Mucosa of rectum (tissue), 2 donors: ENCODE measurements around the gene CNFN.

Experiments
- H3K27ac ChIP-seq, 2 donors: one replicate each; pipeline ENCODE4 v1.7.0; 2013; ENCODE audit warnings: inconsistent platforms in 2 of 2, low read depth in 2 of 2, low read length in 2 of 2
- H3K27me3 ChIP-seq, 2 donors: one replicate each; pipeline ENCODE4 v1.7.0; 2013; ENCODE audit warnings: low read length in 2 of 2; ENCODE audit not compliant: control insufficient read depth in 2 of 2, insufficient read depth in 2 of 2
- H3K36me3 ChIP-seq, 2 donors: one replicate each; pipeline ENCODE4 v1.7.0; 2013; ENCODE audit warnings: low read length in 2 of 2; ENCODE audit not compliant: control insufficient read depth in 2 of 2, insufficient read depth in 2 of 2
- H3K4me1 ChIP-seq, 2 donors: one replicate each; pipeline ENCODE4 v1.7.0; 2013; ENCODE audit warnings: low read length in 2 of 2, mild to moderate bottlenecking in 1 of 2; ENCODE audit not compliant: control insufficient read depth in 2 of 2, insufficient read depth in 2 of 2
- H3K4me3 ChIP-seq, 2 donors: one replicate each; pipeline ENCODE4 v1.7.0; 2013; ENCODE audit warnings: low read length in 2 of 2
- H3K9ac ChIP-seq, 2 donors: one replicate each; pipeline ENCODE4 v1.7.0; 2013; ENCODE audit warnings: low read length in 2 of 2, low read depth in 1 of 2, mild to moderate bottlenecking in 1 of 2
- H3K9me3 ChIP-seq, 2 donors: one replicate each; pipeline ENCODE4 v1.7.0; 2013; ENCODE audit warnings: low read length in 2 of 2; ENCODE audit not compliant: control insufficient read depth in 2 of 2
- donor health status: healthy.
- donor health status: Normal muscosa, but diverticular disease.

The CNFN gene

GRCh38 chr19:42400404-42400803 is 10.3 kb upstream of the CNFN start:
- Histone ChIP-seq H3K4me1 (peaks cover 9 to 14% of the 10 kb centered on the region in 2 donors), H3K9ac (no peak overlapping the region), H3K27ac (no peak overlapping the region)

GRCh38 chr19:42397263-42398166 is 7.4 kb upstream of the CNFN start:
- peak overlapping the region; percentile 67 to 75 for H3K27ac ChIP-seq

More at GRCh38 chr19:42400404-42400803, 10.3 kb upstream of the CNFN start:
- Histone ChIP-seq H3K36me3 (no peaks in the 10 kb centered on the region), H3K27me3 (no peaks in the 10 kb centered on the region), H3K4me3 (no peak overlapping the region), H3K9me3 (no peaks in the 10 kb centered on the region)

GRCh38 chr19:42396381-42397262 is 6.5 kb upstream of the CNFN start:
- Histone ChIP-seq H3K27ac (peak overlapping the region; percentile 67 to 75), H3K36me3 (no peaks in the 10 kb centered on the region), H3K9ac (peak overlapping the region; percentile 70 to 85), H3K4me1 (peaks cover 9 to 14% of the 10 kb centered on the region in 2 donors), H3K4me3 (peak overlapping the region; percentile 70 to 93), H3K27me3 (peaks cover 0 to 2% of the 10 kb centered on the region in 2 donors), H3K9me3 (no peaks in the 10 kb centered on the region)

More at GRCh38 chr19:42397263-42398166, 7.4 kb upstream of the CNFN start:
- Histone ChIP-seq H3K9ac (peak overlapping the region; percentile 70 to 85), H3K36me3 (no peaks in the 10 kb centered on the region), H3K4me3 (peak overlapping the region; percentile 70 to 93), H3K4me1 (peaks cover 9 to 14% of the 10 kb centered on the region in 2 donors), H3K9me3 (no peaks in the 10 kb centered on the region), H3K27me3 (peaks cover 0 to 2% of the 10 kb centered on the region in 2 donors)

DNA sequence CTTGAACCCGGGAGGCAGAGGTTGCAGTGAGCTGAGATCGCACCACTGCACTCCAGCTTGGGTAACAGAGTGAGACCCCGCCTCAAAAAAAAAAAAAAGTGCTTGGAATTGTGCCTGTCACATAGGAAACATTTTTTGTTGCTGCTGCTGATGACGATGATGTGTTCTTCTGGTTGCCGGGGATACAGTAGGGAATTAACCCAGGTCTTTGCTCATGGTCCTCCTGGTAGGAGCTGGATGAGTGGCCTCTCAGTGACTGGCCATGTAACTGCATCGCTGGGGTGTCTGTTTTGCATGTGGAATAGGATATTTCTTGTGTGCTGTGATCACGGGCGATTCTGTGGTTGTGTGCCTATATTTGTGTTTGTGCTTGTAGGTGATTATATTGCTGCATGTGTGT is 4.7 kb upstream of the CNFN start:
- peaks cover 9 to 12% of the 10 kb centered on the region in 2 donors for H3K4me1 ChIP-seq
- no peaks in the 10 kb centered on the region for H3K36me3 ChIP-seq
- H3K9me3 ChIP-seq, result no peaks in the 10 kb centered on the region
- no peak overlapping the region for H3K9ac ChIP-seq
- H3K27me3 ChIP-seq, result peaks cover 7% of the 10 kb centered on the region in 2 donors
- no peak overlapping the region for H3K27ac ChIP-seq
- H3K4me3 ChIP-seq, result no peak overlapping the region

- no peaks in the 10 kb centered on the region for H3K9me3 ChIP-seq
Observed at GRCh38 chr19:42392165-42392564, 2.1 kb upstream of the CNFN start.

GRCh38 chr19:42388851-42389489 is 1.1 kb downstream of the CNFN start:
- no peak overlapping the region for H3K27ac ChIP-seq
- no peak overlapping the region for H3K4me3 ChIP-seq
- no peaks in the 10 kb centered on the region for H3K36me3 ChIP-seq
- no peak overlapping the region for H3K9ac ChIP-seq
- H3K27me3 ChIP-seq, result peaks cover 9% of the 10 kb centered on the region in 2 donors
- H3K4me1 ChIP-seq, result peaks cover 3% of the 10 kb centered on the region in 2 donors
- H3K9me3 ChIP-seq, result no peaks in the 10 kb centered on the region

More at GRCh38 chr19:42392165-42392564, 2.1 kb upstream of the CNFN start:
- peaks cover 9% of the 10 kb centered on the region in 2 donors for H3K27me3 ChIP-seq
- no peak overlapping the region for H3K27ac ChIP-seq
- H3K36me3 ChIP-seq, result no peaks in the 10 kb centered on the region
- H3K4me1 ChIP-seq, result peaks cover under 1 to 5% of the 10 kb centered on the region in 2 donors
- H3K4me3 ChIP-seq, result no peak overlapping the region
- no peak overlapping the region for H3K9ac ChIP-seq

GRCh38 chr19:42386974-42387707 is 3.0 kb downstream of the CNFN start:
- peak overlapping the region in 1 of 2 donors; percentile 8 for H3K9ac ChIP-seq

GRCh38 chr19:42380155-42380554 is 9.9 kb downstream of the CNFN start:
- Histone ChIP-seq H3K4me3 (no peak overlapping the region), H3K4me1 (no peaks in the 10 kb centered on the region), H3K27ac (no peak overlapping the region), H3K27me3 (peaks cover 8 to 15% of the 10 kb centered on the region in 2 donors), H3K9me3 (no peaks in the 10 kb centered on the region), H3K9ac (no peak overlapping the region), H3K36me3 (peaks cover 0 to 4% of the 10 kb centered on the region in 2 donors)

More at GRCh38 chr19:42386974-42387707, 3.0 kb downstream of the CNFN start:
- peaks cover 3% of the 10 kb centered on the region in 2 donors for H3K4me1 ChIP-seq
- no peaks in the 10 kb centered on the region for H3K9me3 ChIP-seq
- H3K36me3 ChIP-seq, result no peaks in the 10 kb centered on the region
- H3K27ac ChIP-seq, result peak overlapping the region; percentile 67 to 68
- peaks cover 8 to 12% of the 10 kb centered on the region in 2 donors for H3K27me3 ChIP-seq
- peak overlapping the region; percentile 58 to 61 for H3K4me3 ChIP-seq
